GM23338 (cell line): ENCODE measurements around the gene CPAMD8. TPM values are rescaled to one million over a fixed set of nuclear protein-coding genes. Genes with fewer than 3 reads are reported as not detected.

ENCODE experiments used
- ATAC-seq: fragments of 200-7000 bp; cut with Tn5 transposase; 3 replicates; pipeline ENCODE4 v1.9.1; 2020
- DNase-seq: peaks from one replicate; pipeline ENCODE4 v3.0.0-alpha.2; 2015; ENCODE audit warnings: low spot score
- H2AFZ ChIP-seq: fragments of 200-600 bp; sonication (generic); 2 replicates; pipeline ENCODE4 v1.8.0; 2016; ENCODE audit warnings: antibody characterized with exemption, mild to moderate bottlenecking, moderate library complexity
- H3F3A ChIP-seq: fragments of 200-600 bp; sonication (generic); replicated peaks from 2 replicates; pipeline ENCODE4 v1.8.0; 2017; ENCODE audit warnings: antibody characterized with exemption, mixed run types, low read depth
- H3K27ac ChIP-seq: fragments of 200-600 bp; sonication (generic); 2 replicates; pipeline ENCODE4 v1.6.1; 2016; ENCODE audit warnings: low read depth
- H3K27me3 ChIP-seq: fragments of 200-600 bp; sonication (generic); 2 replicates; pipeline ENCODE4 v1.8.0; 2016; ENCODE audit warnings: mild to moderate bottlenecking, mixed run types, moderate library complexity; ENCODE audit not compliant: insufficient read depth
- H3K36me3 ChIP-seq: fragments of 200-600 bp; sonication (generic); 2 replicates; pipeline ENCODE4 v1.8.0; 2016; ENCODE audit warnings: mild to moderate bottlenecking; ENCODE audit not compliant: insufficient read depth
- H3K4me1 ChIP-seq: fragments of 200-600 bp; sonication (generic); 2 replicates; pipeline ENCODE4 v1.8.0; 2016; ENCODE audit warnings: mild to moderate bottlenecking, moderate library complexity; ENCODE audit not compliant: insufficient read depth
- H3K4me2 ChIP-seq: fragments of 200-600 bp; sonication (generic); 2 replicates; pipeline ENCODE4 v1.7.1; 2017; ENCODE audit warnings: mixed run types
- H3K4me3 ChIP-seq: fragments of 200-600 bp; sonication (generic); 2 replicates; pipeline ENCODE4 v1.6.1; 2016; ENCODE audit warnings: mixed run types
- H3K79me2 ChIP-seq: fragments of 200-600 bp; sonication (generic); replicated peaks from 2 replicates; pipeline ENCODE4 v1.8.0; 2017; ENCODE audit warnings: mild to moderate bottlenecking; ENCODE audit not compliant: insufficient read depth
- H3K9me2 ChIP-seq: fragments of 200-600 bp; sonication (generic); 2 replicates; pipeline ENCODE4 v1.8.0; 2017; ENCODE audit not compliant: insufficient read depth
- H4K20me1 ChIP-seq: fragments of 200-600 bp; sonication (generic); replicated peaks from 2 replicates; pipeline ENCODE4 v1.8.0; 2017; ENCODE audit warnings: mild to moderate bottlenecking; ENCODE audit not compliant: insufficient read depth
- H3K27ac Mint-ChIP-seq: 2 replicates; pipeline ENCODE4 v1.8.0; 2020; ENCODE audit warnings: inconsistent platforms, mild to moderate bottlenecking, moderate library complexity, mixed read lengths
- H3K27me3 Mint-ChIP-seq: 3 replicates; pipeline ENCODE4 v1.8.0; 2022; ENCODE audit warnings: low read depth, mild to moderate bottlenecking, moderate library complexity, mixed read lengths, inconsistent platforms; ENCODE audit not compliant: insufficient read depth, poor library complexity
- H3K36me3 Mint-ChIP-seq: 3 replicates; pipeline ENCODE4 v1.8.0; 2021; ENCODE audit warnings: low read depth, mild to moderate bottlenecking, inconsistent platforms, moderate library complexity, mixed read lengths
- H3K4me1 Mint-ChIP-seq: 3 replicates; pipeline ENCODE4 v1.8.0; 2020; ENCODE audit warnings: mild to moderate bottlenecking, inconsistent platforms, mixed read lengths
- H3K4me3 Mint-ChIP-seq: 3 replicates; pipeline ENCODE4 v1.8.0; 2021; ENCODE audit warnings: moderate library complexity, mild to moderate bottlenecking, inconsistent platforms, mixed read lengths
- H3K9me3 Mint-ChIP-seq: 3 replicates; pipeline ENCODE4 v1.8.0; 2020; ENCODE audit warnings: moderate library complexity, mild to moderate bottlenecking, inconsistent platforms, mixed read lengths
- CREB1 ChIP-seq: fragments of 250-450 bp; sonication (Bioruptor Pico); IDR thresholded peaks from 2 replicates; pipeline ENCODE4 v1.5.0; 2020; ENCODE audit warnings: low read depth, mild to moderate bottlenecking, moderate library complexity
- ETS1 ChIP-seq: IDR thresholded peaks from 2 replicates; pipeline ENCODE4 v1.6.1; 2016; ENCODE audit warnings: antibody characterized with exemption
- EZH2 ChIP-seq: fragments of 200-600 bp; sonication (generic); IDR thresholded peaks from one replicate; pipeline ENCODE4 v1.8.0; 2017; ENCODE audit warnings: antibody characterized with exemption, mild to moderate bottlenecking, low read depth; ENCODE audit not compliant: unreplicated experiment
- JUNB ChIP-seq: IDR thresholded peaks from one replicate; pipeline ENCODE4 v1.6.1; 2016; ENCODE audit warnings: antibody characterized with exemption; ENCODE audit not compliant: unreplicated experiment
- NANOG ChIP-seq: IDR thresholded peaks from 2 replicates; pipeline ENCODE4 v1.6.1; 2016; ENCODE audit warnings: antibody characterized with exemption, borderline replicate concordance
- STAT1 ChIP-seq: IDR thresholded peaks from one replicate; pipeline ENCODE4 v1.6.1; 2016; ENCODE audit warnings: antibody characterized with exemption; ENCODE audit not compliant: unreplicated experiment
- ZNF114 ChIP-seq: fragments of 250-450 bp; sonication (Bioruptor Pico); IDR thresholded peaks from 2 replicates; pipeline ENCODE4 v1.5.0; 2020; ENCODE audit warnings: mild to moderate bottlenecking, moderate library complexity
- ZNF331 ChIP-seq: fragments of 250-450 bp; sonication (Bioruptor Pico); IDR thresholded peaks from 2 replicates; pipeline ENCODE4 v1.5.0; 2020; ENCODE audit warnings: low read depth, mild to moderate bottlenecking, moderate library complexity
- ZNF462 ChIP-seq: fragments of 250-450 bp; sonication (Bioruptor Pico); IDR thresholded peaks from 2 replicates; pipeline ENCODE4 v1.5.0; 2020; ENCODE audit warnings: mild to moderate bottlenecking, moderate library complexity
- polyA plus RNA-seq: library from polyadenylated mRNA; unstranded; fragments of >200 nt; fragmentation: Nextera tagmentation; extraction: Ambion mirVana; gene quantifications from 2 replicates; pipeline ENCODE4 v1.2.1, GENCODE V29; 2016
- total RNA-seq: library from RNA; depleted of rRNA; stranded (reverse); fragments of >200 nt; shearing (Covaris generic); gene quantifications from 2 replicates; pipeline ENCODE4 v1.2.3, GENCODE V29; 2014
- TF ChIP-seq, protein P1 (sequence below), 2 experiments: fragments of 200-600 bp in 1 of 2; sonication (generic) in 1 of 2; conservative IDR thresholded peaks; 2 replicates each; pipeline versions ENCODE4 v1.5.1 to v1.6.1; 2016 to 2017; ENCODE audit warnings: antibody characterized with exemption in 2 of 2, low read depth in 2 of 2, mild to moderate bottlenecking in 2 of 2, moderate library complexity in 1 of 2
- TF ChIP-seq, protein P2 (sequence below): IDR thresholded peaks from one replicate; pipeline ENCODE4 v1.6.1; 2018; ENCODE audit warnings: antibody characterized with exemption; ENCODE audit not compliant: unreplicated experiment

CPAMD8 gene
- total and polyA plus RNA-seq, 2 experiments from 2014 or later, result 4.4 to 11.8 TPM

DNA sequence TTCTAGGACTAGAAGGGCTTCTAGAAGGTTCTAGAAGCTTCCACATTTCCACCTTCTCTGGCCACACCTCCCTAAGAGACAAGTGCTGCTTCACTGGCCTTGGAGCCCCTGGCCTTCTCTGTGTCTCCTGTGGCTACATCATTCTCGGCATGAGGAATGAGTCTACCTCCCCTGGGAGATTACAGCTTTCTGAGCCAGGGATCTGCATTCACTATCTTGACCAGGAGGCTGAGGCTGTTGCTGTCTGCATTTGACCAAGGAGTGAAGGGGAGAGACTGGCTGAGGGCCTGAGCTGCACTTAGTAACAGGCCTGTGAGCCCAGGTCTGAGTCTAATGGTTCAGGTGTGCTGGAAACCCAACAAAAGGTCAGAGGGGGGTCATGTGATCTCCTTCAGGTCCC, 5.3 kb downstream of the CPAMD8 start (continued):
- TF ChIP-seq ETS1 (no peak), ZNF331 (CRISPR knock-in tag) (no peak), CREB1 (CRISPR knock-in tag) (no peak), NANOG (no peak)
- TF ChIP-seq, protein P1, sequence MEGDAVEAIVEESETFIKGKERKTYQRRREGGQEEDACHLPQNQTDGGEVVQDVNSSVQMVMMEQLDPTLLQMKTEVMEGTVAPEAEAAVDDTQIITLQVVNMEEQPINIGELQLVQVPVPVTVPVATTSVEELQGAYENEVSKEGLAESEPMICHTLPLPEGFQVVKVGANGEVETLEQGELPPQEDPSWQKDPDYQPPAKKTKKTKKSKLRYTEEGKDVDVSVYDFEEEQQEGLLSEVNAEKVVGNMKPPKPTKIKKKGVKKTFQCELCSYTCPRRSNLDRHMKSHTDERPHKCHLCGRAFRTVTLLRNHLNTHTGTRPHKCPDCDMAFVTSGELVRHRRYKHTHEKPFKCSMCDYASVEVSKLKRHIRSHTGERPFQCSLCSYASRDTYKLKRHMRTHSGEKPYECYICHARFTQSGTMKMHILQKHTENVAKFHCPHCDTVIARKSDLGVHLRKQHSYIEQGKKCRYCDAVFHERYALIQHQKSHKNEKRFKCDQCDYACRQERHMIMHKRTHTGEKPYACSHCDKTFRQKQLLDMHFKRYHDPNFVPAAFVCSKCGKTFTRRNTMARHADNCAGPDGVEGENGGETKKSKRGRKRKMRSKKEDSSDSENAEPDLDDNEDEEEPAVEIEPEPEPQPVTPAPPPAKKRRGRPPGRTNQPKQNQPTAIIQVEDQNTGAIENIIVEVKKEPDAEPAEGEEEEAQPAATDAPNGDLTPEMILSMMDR (conservative IDR thresholded peaks at IDR 0.05; ENCODE audit: low read depth in 2 of 2), result no peak

DNA sequence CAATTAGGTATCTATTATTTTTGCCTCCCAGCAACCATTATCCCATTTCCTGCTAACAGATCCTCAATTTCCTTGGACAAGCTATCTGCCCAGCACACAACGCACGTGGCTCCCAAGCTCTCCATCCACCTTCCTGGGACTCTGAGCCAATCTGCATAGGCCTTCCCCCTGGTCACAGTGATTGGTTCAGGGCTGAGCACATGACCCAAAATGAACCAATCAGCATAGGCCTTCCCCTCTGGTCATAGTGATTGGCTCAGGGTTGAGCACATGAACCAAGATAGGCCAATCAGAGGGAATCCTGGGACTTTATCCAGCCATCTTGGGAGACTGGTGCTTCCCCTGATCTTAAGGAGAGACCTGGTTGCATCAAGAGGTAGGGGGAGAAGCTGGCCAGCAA, 5.8 kb downstream of the CPAMD8 start:
- Histone ChIP-seq H3K4me3 (no peak overlapping the region), H3F3A (no peaks in the 10 kb centered on the region), H2AFZ (no peak overlapping the region), H3K4me2 (no peak overlapping the region), H3K9me2 (no peaks in the 10 kb centered on the region), H4K20me1 (no peaks in the 10 kb centered on the region), H3K36me3 (0 out of 2 replicates have a peak, but pooled peaks cover 2% of the 10 kb centered on the region), H3K4me1 (peaks cover 7% of the 10 kb centered on the region), H3K27ac (no peak overlapping the region), H3K79me2 (peaks cover 10% of the 10 kb centered on the region), H3K27me3 (peaks cover 7% of the 10 kb centered on the region; the same call in 1 of the 2 replicates)
- Mint-ChIP-seq H3K4me3 (no peak overlapping the region), H3K4me1 (peaks cover 2% of the 10 kb centered on the region; the same call in 2 of the 3 replicates), H3K36me3 (peaks cover 44% of the 10 kb centered on the region), H3K27ac (no peak overlapping the region), H3K9me3 (peaks cover 47% of the 10 kb centered on the region), H3K27me3 (peaks cover 13% of the 10 kb centered on the region)
- peak; percentile 31; the same call in 2 of the 3 replicates for ATAC-seq
- DNase-seq, result peak; percentile 37
- TF ChIP-seq STAT1 (no peak), NANOG (no peak), ZNF331 (CRISPR knock-in tag) (no peak), EZH2 (no peak), ZNF114 (CRISPR knock-in tag) (no peak), ZNF462 (no peak), CREB1 (CRISPR knock-in tag) (no peak), ETS1 (no peak), JUNB (no peak)
- TF ChIP-seq, protein P2, sequence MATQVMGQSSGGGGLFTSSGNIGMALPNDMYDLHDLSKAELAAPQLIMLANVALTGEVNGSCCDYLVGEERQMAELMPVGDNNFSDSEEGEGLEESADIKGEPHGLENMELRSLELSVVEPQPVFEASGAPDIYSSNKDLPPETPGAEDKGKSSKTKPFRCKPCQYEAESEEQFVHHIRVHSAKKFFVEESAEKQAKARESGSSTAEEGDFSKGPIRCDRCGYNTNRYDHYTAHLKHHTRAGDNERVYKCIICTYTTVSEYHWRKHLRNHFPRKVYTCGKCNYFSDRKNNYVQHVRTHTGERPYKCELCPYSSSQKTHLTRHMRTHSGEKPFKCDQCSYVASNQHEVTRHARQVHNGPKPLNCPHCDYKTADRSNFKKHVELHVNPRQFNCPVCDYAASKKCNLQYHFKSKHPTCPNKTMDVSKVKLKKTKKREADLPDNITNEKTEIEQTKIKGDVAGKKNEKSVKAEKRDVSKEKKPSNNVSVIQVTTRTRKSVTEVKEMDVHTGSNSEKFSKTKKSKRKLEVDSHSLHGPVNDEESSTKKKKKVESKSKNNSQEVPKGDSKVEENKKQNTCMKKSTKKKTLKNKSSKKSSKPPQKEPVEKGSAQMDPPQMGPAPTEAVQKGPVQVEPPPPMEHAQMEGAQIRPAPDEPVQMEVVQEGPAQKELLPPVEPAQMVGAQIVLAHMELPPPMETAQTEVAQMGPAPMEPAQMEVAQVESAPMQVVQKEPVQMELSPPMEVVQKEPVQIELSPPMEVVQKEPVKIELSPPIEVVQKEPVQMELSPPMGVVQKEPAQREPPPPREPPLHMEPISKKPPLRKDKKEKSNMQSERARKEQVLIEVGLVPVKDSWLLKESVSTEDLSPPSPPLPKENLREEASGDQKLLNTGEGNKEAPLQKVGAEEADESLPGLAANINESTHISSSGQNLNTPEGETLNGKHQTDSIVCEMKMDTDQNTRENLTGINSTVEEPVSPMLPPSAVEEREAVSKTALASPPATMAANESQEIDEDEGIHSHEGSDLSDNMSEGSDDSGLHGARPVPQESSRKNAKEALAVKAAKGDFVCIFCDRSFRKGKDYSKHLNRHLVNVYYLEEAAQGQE, result no peak
